MM.1S (cell line): ENCODE data around the gene EAF1.
"Not testable (repeated sequence)": the region's sequence is repeated elsewhere in the genome, so short reads cannot be mapped to it uniquely, and the experiment has no call there.

Source experiments
- EZH2 ChIP-seq: fragments of 300-600 bp; sonication (generic); optimal IDR thresholded peaks from 2 replicates; pipeline ENCODE3; 2017; ENCODE audit warnings: low read depth, mild to moderate bottlenecking, antibody characterized with exemption, low read length, mixed read lengths
- EZH2phosphoT487 ChIP-seq: fragments of 300-600 bp; sonication (generic); IDR thresholded peaks from 2 replicates; pipeline ENCODE4 v1.6.1; 2018; ENCODE audit warnings: antibody characterized with exemption, low read length
- TF ChIP-seq, protein P1 (sequence below): fragments of 300-600 bp; sonication (generic); IDR thresholded peaks from 2 replicates; pipeline ENCODE4 v1.5.1; 2016; ENCODE audit warnings: antibody characterized with exemption, low read length, mixed read lengths

GRCh38 chr3:15388335-15388734, 39.1 kb upstream of the EAF1 start:
- TF ChIP-seq EZH2, EZH2phosphoT487: not testable (repeated sequence)
- TF ChIP-seq, protein P1, sequence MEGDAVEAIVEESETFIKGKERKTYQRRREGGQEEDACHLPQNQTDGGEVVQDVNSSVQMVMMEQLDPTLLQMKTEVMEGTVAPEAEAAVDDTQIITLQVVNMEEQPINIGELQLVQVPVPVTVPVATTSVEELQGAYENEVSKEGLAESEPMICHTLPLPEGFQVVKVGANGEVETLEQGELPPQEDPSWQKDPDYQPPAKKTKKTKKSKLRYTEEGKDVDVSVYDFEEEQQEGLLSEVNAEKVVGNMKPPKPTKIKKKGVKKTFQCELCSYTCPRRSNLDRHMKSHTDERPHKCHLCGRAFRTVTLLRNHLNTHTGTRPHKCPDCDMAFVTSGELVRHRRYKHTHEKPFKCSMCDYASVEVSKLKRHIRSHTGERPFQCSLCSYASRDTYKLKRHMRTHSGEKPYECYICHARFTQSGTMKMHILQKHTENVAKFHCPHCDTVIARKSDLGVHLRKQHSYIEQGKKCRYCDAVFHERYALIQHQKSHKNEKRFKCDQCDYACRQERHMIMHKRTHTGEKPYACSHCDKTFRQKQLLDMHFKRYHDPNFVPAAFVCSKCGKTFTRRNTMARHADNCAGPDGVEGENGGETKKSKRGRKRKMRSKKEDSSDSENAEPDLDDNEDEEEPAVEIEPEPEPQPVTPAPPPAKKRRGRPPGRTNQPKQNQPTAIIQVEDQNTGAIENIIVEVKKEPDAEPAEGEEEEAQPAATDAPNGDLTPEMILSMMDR: not testable (repeated sequence)
